PC-3 (cell line): ENCODE results near the gene PTGIS. TPM values are rescaled to one million over a fixed set of nuclear protein-coding genes. Genes with fewer than 3 reads are reported as not detected.

Experiments
- ATAC-seq: fragments of 200-7000 bp; cut with Tn5 transposase; 2 replicates; pipeline ENCODE4 v1.9.1; 2020; ENCODE audit warnings: mild to moderate bottlenecking, moderate library complexity
- BruUV-seq: library from RNA; stranded (reverse); fragments of 400-500 nt; replicated peaks from 2 replicates; lab custom pipeline; 2021; lab: Mats Ljungman, UMichigan
- CTCF ChIA-PET: fragments of 300-600 bp; sonication (Branson Sonifier 250); formaldehyde crosslinking; loops from one replicate; lab custom pipeline; 2022; ENCODE audit warnings: antibody characterized with exemption; lab: Charles Lee
- POLR2A ChIA-PET: fragments of 300-600 bp; sonication (Branson Sonifier 250); formaldehyde crosslinking; loops from one replicate; lab custom pipeline; 2022; ENCODE audit warnings: antibody characterized with exemption; ENCODE audit not compliant: unreplicated experiment; lab: Charles Lee
- DNase-seq: peaks from one replicate; pipeline ENCODE4 v3.0.0-alpha.2; 2015
- H2AFZ ChIP-seq: fragments of 300-600 bp; sonication (generic); 2 replicates; pipeline ENCODE4 v1.6.0; 2016; ENCODE audit warnings: antibody characterized with exemption, low read length
- H3F3A ChIP-seq: fragments of 300-600 bp; sonication (generic); one replicate; pipeline ENCODE4 v1.6.0; 2017; ENCODE audit warnings: antibody characterized with exemption, low read length, control low read depth, mild to moderate bottlenecking; ENCODE audit not compliant: unreplicated experiment
- H3K27ac ChIP-seq: fragments of 300-600 bp; sonication (generic); 2 replicates; pipeline ENCODE4 v1.5.1; 2016; ENCODE audit warnings: mild to moderate bottlenecking, low read length
- H3K27me3 ChIP-seq: fragments of 300-600 bp; sonication (generic); 2 replicates; pipeline ENCODE4 v1.6.1; 2016; ENCODE audit warnings: low read length, mixed read lengths
- H3K36me3 ChIP-seq: fragments of 300-600 bp; sonication (generic); 2 replicates; pipeline ENCODE4 v1.6.1; 2016; ENCODE audit warnings: low read depth, mixed run types, low read length, mixed read lengths
- H3K4me1 ChIP-seq: fragments of 300-600 bp; sonication (generic); 2 replicates; pipeline ENCODE4 v1.5.1; 2016; ENCODE audit warnings: low read length; ENCODE audit not compliant: insufficient read depth
- H3K4me2 ChIP-seq: fragments of 300-600 bp; sonication (generic); 2 replicates; pipeline ENCODE4 v1.6.0; 2016; ENCODE audit warnings: low read length
- H3K4me3 ChIP-seq: fragments of 300-600 bp; sonication (generic); 2 replicates; pipeline ENCODE4 v1.5.1; 2016; ENCODE audit warnings: mild to moderate bottlenecking, low read length, mixed read lengths
- H3K79me2 ChIP-seq: fragments of 300-600 bp; sonication (generic); 2 replicates; pipeline ENCODE4 v1.6.1; 2017; ENCODE audit warnings: low read length, mixed read lengths
- H3K9ac ChIP-seq: fragments of 300-600 bp; sonication (generic); 2 replicates; pipeline ENCODE4 v1.6.0; 2016; ENCODE audit warnings: mild to moderate bottlenecking, low read length
- H3K9me2 ChIP-seq: fragments of 300-600 bp; sonication (generic); replicated peaks from 2 replicates; pipeline ENCODE4 v1.6.1; 2016; ENCODE audit warnings: mixed run types, low read length, mixed read lengths
- H3K9me3 ChIP-seq: fragments of 300-600 bp; sonication (generic); 2 replicates; pipeline ENCODE4 v1.6.1; 2016; ENCODE audit warnings: low read length, mixed read lengths
- H4K20me1 ChIP-seq: fragments of 300-600 bp; sonication (generic); 2 replicates; pipeline ENCODE4 v1.6.1; 2016; ENCODE audit warnings: low read length, mixed read lengths
- CTCF ChIP-seq: fragments of 300-600 bp; sonication (generic); conservative IDR thresholded peaks from 2 replicates; pipeline ENCODE4 v1.5.1; 2017; ENCODE audit warnings: antibody characterized with exemption, low read depth, mild to moderate bottlenecking, low read length
- EZH2 ChIP-seq: fragments of 300-600 bp; sonication (generic); IDR thresholded peaks from one replicate; pipeline ENCODE4 v1.6.1; 2017; ENCODE audit warnings: antibody characterized with exemption, mild to moderate bottlenecking, low read length; ENCODE audit not compliant: unreplicated experiment
- EZH2phosphoT487 ChIP-seq: fragments of 300-600 bp; sonication (generic); IDR thresholded peaks from 2 replicates; pipeline ENCODE4 v1.6.1; 2018; ENCODE audit warnings: mild to moderate bottlenecking, antibody characterized with exemption, low read length, borderline replicate concordance
- intact Hi-C: fragments of 100-400 bp; cut with micrococcal nuclease; formaldehyde crosslinking; loops from 2 replicates; pipeline ENCODE4 v1.9.0; 2023
- total RNA-seq: library from RNA; depleted of rRNA; stranded (reverse); fragments of >200 nt; gene quantifications from 2 replicates; pipeline ENCODE4 v1.2.3, GENCODE V29; 2014

Gene PTGIS
- total RNA-seq, 1 experiment from 2014 or later = 0.18 TPM

GRCh38 chr20:49526056-49526455 is 41.9 kb downstream of the PTGIS start:
- Histone ChIP-seq H2AFZ (no peak overlapping the region), H3K36me3 (no peaks in the 10 kb centered on the region), H3F3A (no peaks in the 10 kb centered on the region), H3K9me2 (no peaks in the 10 kb centered on the region), H3K4me2 (no peak overlapping the region), H3K79me2 (no peaks in the 10 kb centered on the region), H4K20me1 (no peaks in the 10 kb centered on the region), H3K4me1 (peaks cover 7% of the 10 kb centered on the region), H3K27me3 (peaks cover 14% of the 10 kb centered on the region; the same call in 1 of the 2 replicates), H3K9me3 (no peaks in the 10 kb centered on the region), H3K9ac (no peak overlapping the region), H3K4me3 (no peak overlapping the region), H3K27ac (no peak overlapping the region)
- ATAC-seq (no peak), DNase-seq (no peak)
- ChIA-PET POLR2A (no interaction called here), CTCF (interaction anchor here (0.6 to 0.7 kb wide), 2 partner anchors 199 to 201 kb away, joined by 3 read pairs; no protein-coding TSS in a partner anchor)
- TF ChIP-seq CTCF = no peak
- no peak for TF ChIP-seq EZH2
- TF ChIP-seq EZH2phosphoT487 = no peak
- intact Hi-C loops = no loop called here
- no TSS peak for BruUV-seq

- H3K9me3 ChIP-seq = no peaks in the 10 kb centered on the region
- H3K4me1 ChIP-seq = no peaks in the 10 kb centered on the region
- no peak overlapping the region for H3K27ac ChIP-seq
- no peak for ATAC-seq
- BruUV-seq = no TSS peak
- no peak for DNase-seq
- H3K9me2 ChIP-seq = no peaks in the 10 kb centered on the region
- H3K36me3 ChIP-seq = no peaks in the 10 kb centered on the region
- peaks cover 9% of the 10 kb centered on the region; the same call in 1 of the 2 replicates for H3K27me3 ChIP-seq
- TF ChIP-seq CTCF = no peak
- TF ChIP-seq EZH2phosphoT487 = no peak
- TF ChIP-seq EZH2 = no peak
- H3K4me2 ChIP-seq = no peak overlapping the region
- H3F3A ChIP-seq = no peaks in the 10 kb centered on the region
- ChIA-PET CTCF (no interaction called here), POLR2A (no interaction called here)
- intact Hi-C loops = no loop called here
- H3K79me2 ChIP-seq = no peaks in the 10 kb centered on the region
- H2AFZ ChIP-seq = no peak overlapping the region
- no peak overlapping the region for H3K9ac ChIP-seq
- no peak overlapping the region for H3K4me3 ChIP-seq
- H4K20me1 ChIP-seq = no peaks in the 10 kb centered on the region
These were observed 44.1 kb downstream of the PTGIS start for GRCh38 chr20:49523767-49524360.

GRCh38 chr20:49521356-49521755 is 46.6 kb downstream of the PTGIS start:
- Histone ChIP-seq H3K36me3 (no peaks in the 10 kb centered on the region), H3K9me3 (no peaks in the 10 kb centered on the region), H3K79me2 (no peaks in the 10 kb centered on the region), H4K20me1 (no peaks in the 10 kb centered on the region), H3K27me3 (peaks cover 19% of the 10 kb centered on the region; the same call in 1 of the 2 replicates), H2AFZ (no peak overlapping the region), H3K9me2 (no peaks in the 10 kb centered on the region), H3K4me1 (0 out of 2 replicates have a peak, but pooled peaks cover 4% of the 10 kb centered on the region), H3K4me2 (no peak overlapping the region), H3K27ac (no peak overlapping the region), H3K9ac (no peak overlapping the region), H3F3A (no peaks in the 10 kb centered on the region), H3K4me3 (no peak overlapping the region)
- POLR2A ChIA-PET = no interaction called here
- no peak for DNase-seq
- ATAC-seq = no peak
- CTCF ChIA-PET = no interaction called here
- no TSS peak for BruUV-seq
- TF ChIP-seq EZH2phosphoT487 (no peak), EZH2 (no peak), CTCF (no peak)
- intact Hi-C loops = no loop called here
